ENCODE results near the gene LAMC3.
"Not testable (repeated sequence)": the region's sequence is repeated elsewhere in the genome, so short reads cannot be mapped to it uniquely, and the experiment has no call there.

GRCh38 chr9:131099845-131100244 is 90.9 kb downstream of the LAMC3 start:
- TF ChIP-seq POLR2A (IDR thresholded peaks at IDR 0.05) = not testable (repeated sequence)
- TF ChIP-seq, protein P1, sequence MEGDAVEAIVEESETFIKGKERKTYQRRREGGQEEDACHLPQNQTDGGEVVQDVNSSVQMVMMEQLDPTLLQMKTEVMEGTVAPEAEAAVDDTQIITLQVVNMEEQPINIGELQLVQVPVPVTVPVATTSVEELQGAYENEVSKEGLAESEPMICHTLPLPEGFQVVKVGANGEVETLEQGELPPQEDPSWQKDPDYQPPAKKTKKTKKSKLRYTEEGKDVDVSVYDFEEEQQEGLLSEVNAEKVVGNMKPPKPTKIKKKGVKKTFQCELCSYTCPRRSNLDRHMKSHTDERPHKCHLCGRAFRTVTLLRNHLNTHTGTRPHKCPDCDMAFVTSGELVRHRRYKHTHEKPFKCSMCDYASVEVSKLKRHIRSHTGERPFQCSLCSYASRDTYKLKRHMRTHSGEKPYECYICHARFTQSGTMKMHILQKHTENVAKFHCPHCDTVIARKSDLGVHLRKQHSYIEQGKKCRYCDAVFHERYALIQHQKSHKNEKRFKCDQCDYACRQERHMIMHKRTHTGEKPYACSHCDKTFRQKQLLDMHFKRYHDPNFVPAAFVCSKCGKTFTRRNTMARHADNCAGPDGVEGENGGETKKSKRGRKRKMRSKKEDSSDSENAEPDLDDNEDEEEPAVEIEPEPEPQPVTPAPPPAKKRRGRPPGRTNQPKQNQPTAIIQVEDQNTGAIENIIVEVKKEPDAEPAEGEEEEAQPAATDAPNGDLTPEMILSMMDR (IDR thresholded peaks at IDR 0.05) = not testable (repeated sequence)

Measured in right lobe of liver (tissue), 4 donors.